ENCODE results near the gene CD58. TPM values are rescaled to one million over a fixed set of nuclear protein-coding genes. Genes with fewer than 3 reads are reported as not detected.

Gene CD58
- total RNA-seq, 1 experiment from 2014 or later: 5.3 TPM

- TF ChIP-seq STAT6 (CRISPR knock-in tag; conservative IDR thresholded peaks at IDR 0.05; ENCODE audit: low read depth): no peak
Measured at GRCh38 chr1:116506132-116507004, 64.5 kb downstream of the CD58 start (continued).

GRCh38 chr1:116504308-116505156 is 66.3 kb downstream of the CD58 start:
- H3K27ac Mint-ChIP-seq: no peak overlapping the region
- POLR2A ChIA-PET: no interaction called here
- CTCF ChIA-PET: interaction anchor here (1.5 kb wide), 1 partner anchor 19 kb away, joined by 4 read pairs; no protein-coding TSS in a partner anchor
- no peak for TF ChIP-seq ZNF396 (CRISPR knock-in tag; IDR thresholded peaks at IDR 0.05; ENCODE audit: borderline replicate concordance)
- no peak for TF ChIP-seq E2F5 (CRISPR knock-in tag; IDR thresholded peaks at IDR 0.05)
- no peak for TF ChIP-seq ZNF121 (CRISPR knock-in tag; IDR thresholded peaks at IDR 0.05)
- TF ChIP-seq RORB (CRISPR knock-in tag; IDR thresholded peaks at IDR 0.05): no peak
- TF ChIP-seq AR (CRISPR knock-in tag; IDR thresholded peaks at IDR 0.05): no peak
- TF ChIP-seq CDX4 (CRISPR knock-in tag; IDR thresholded peaks at IDR 0.05; ENCODE audit: borderline replicate concordance): no peak
- no peak for TF ChIP-seq CREM (CRISPR knock-in tag; IDR thresholded peaks at IDR 0.05)
- H3K27me3 Mint-ChIP-seq (ENCODE audit: low read depth): no peaks in the 10 kb centered on the region
- H3K4me3 Mint-ChIP-seq: no peak overlapping the region
- DNase-seq (ENCODE audit: low spot score) (no peak), ATAC-seq (no peak)
- no peaks in the 10 kb centered on the region for H3K36me3 Mint-ChIP-seq
- H3K9me3 Mint-ChIP-seq: no peaks in the 10 kb centered on the region
- no peaks in the 10 kb centered on the region for H3K4me1 Mint-ChIP-seq

- no peaks in the 10 kb centered on the region for H3K27me3 Mint-ChIP-seq (ENCODE audit: low read depth)
- no peak overlapping the region for H3K4me3 Mint-ChIP-seq
- ATAC-seq (no peak), DNase-seq (ENCODE audit: low spot score) (no peak)
- no peaks in the 10 kb centered on the region for H3K9me3 Mint-ChIP-seq
- POLR2A ChIA-PET: no interaction called here
- no peaks in the 10 kb centered on the region for H3K36me3 Mint-ChIP-seq
- H3K27ac Mint-ChIP-seq: no peak overlapping the region
- H3K4me1 Mint-ChIP-seq: no peaks in the 10 kb centered on the region
- CTCF ChIA-PET: interaction anchor here (1.5 to 9.0 kb wide), 2 partner anchors 18 to 365 kb away, joined by 4 to 161 read pairs; no protein-coding TSS in a partner anchor
- TF ChIP-seq ETV6 (CRISPR knock-in tag; IDR thresholded peaks at IDR 0.05) (no peak), GTF2I (CRISPR knock-in tag; conservative IDR thresholded peaks at IDR 0.05) (no peak), MLX (CRISPR knock-in tag; IDR thresholded peaks at IDR 0.05) (no peak), JAZF1 (CRISPR knock-in tag; IDR thresholded peaks at IDR 0.05) (no peak), FOXP4 (CRISPR knock-in tag; IDR thresholded peaks at IDR 0.05) (no peak), MAX (CRISPR knock-in tag; IDR thresholded peaks at IDR 0.05) (no peak), CREB1 (CRISPR knock-in tag; IDR thresholded peaks at IDR 0.05) (no peak), NR1H2 (CRISPR knock-in tag; IDR thresholded peaks at IDR 0.05) (no peak), MXD4 (CRISPR knock-in tag; IDR thresholded peaks at IDR 0.05; ENCODE audit: borderline replicate concordance) (no peak), CREM (CRISPR knock-in tag; IDR thresholded peaks at IDR 0.05) (no peak)
Measured at GRCh38 chr1:116503546-116504307, 67.1 kb downstream of the CD58 start.
